Dendritic cell treated with granulocyte-macrophage colony-stimulating factor and Interleukin-4, amounts not matched to agents 40 ng/mL and 50 ng/mL, for 4 days (primary cell): ENCODE data around the gene MICB.
"Not testable (repeated sequence)": the region's sequence is repeated elsewhere in the genome, so short reads cannot be mapped to it uniquely, and the experiment has no call there.

Experiments
- H3K27ac Mint-ChIP-seq: one replicate; pipeline ENCODE4 v1.8.0; 2022; ENCODE audit warnings: mild to moderate bottlenecking, mixed read lengths
- H3K27me3 Mint-ChIP-seq: one replicate; pipeline ENCODE4 v1.8.0; 2022; ENCODE audit warnings: mild to moderate bottlenecking, mixed read lengths
- H3K36me3 Mint-ChIP-seq: one replicate; pipeline ENCODE4 v1.8.0; 2022; ENCODE audit warnings: low read depth, mixed read lengths
- H3K4me1 Mint-ChIP-seq: one replicate; pipeline ENCODE4 v1.8.0; 2022; ENCODE audit warnings: low read depth, mixed read lengths
- H3K4me3 Mint-ChIP-seq: one replicate; pipeline ENCODE4 v1.8.0; 2022; ENCODE audit warnings: mild to moderate bottlenecking, moderate library complexity, mixed read lengths
- H3K9me3 Mint-ChIP-seq: one replicate; pipeline ENCODE4 v1.8.0; 2022; ENCODE audit warnings: mixed read lengths
- intact Hi-C: fragments of 100-400 bp; cut with micrococcal nuclease; formaldehyde crosslinking; loops from one replicate; pipeline ENCODE4 v1.15.0; 2022

MICB gene

GRCh38 chr6:31509036-31509435, 11.1 kb downstream of the MICB start:
- H3K4me3 Mint-ChIP-seq, H3K9me3 Mint-ChIP-seq, H3K27me3 Mint-ChIP-seq, intact Hi-C loops: not testable (repeated sequence)
- Mint-ChIP-seq H3K4me1 (peaks cover 19% of the 10 kb centered on the region), H3K36me3 (peaks cover 70% of the 10 kb centered on the region), H3K27ac (peak overlapping the region; percentile 17)

- H3K36me3 Mint-ChIP-seq: peaks cover 66% of the 10 kb centered on the region
- no peak overlapping the region for H3K4me3 Mint-ChIP-seq
- intact Hi-C loops: no loop called here
- no peaks in the 10 kb centered on the region for H3K9me3 Mint-ChIP-seq
- peaks cover 15% of the 10 kb centered on the region for H3K4me1 Mint-ChIP-seq
- no peak overlapping the region for H3K27ac Mint-ChIP-seq
- peaks cover 2% of the 10 kb centered on the region for H3K27me3 Mint-ChIP-seq
Measured at GRCh38 chr6:31510007-31510406, 12.1 kb downstream of the MICB start.

- intact Hi-C loops: no loop called here
- Mint-ChIP-seq H3K27me3 (peaks cover 2% of the 10 kb centered on the region), H3K9me3 (no peaks in the 10 kb centered on the region), H3K4me3 (no peak overlapping the region), H3K4me1 (peaks cover 28% of the 10 kb centered on the region), H3K27ac (no peak overlapping the region), H3K36me3 (peaks cover 30% of the 10 kb centered on the region)
Measured at GRCh38 chr6:31513456-31514165, 15.7 kb downstream of the MICB start.

- no peak overlapping the region for H3K27ac Mint-ChIP-seq
- no peak overlapping the region for H3K4me3 Mint-ChIP-seq
- peaks cover 10% of the 10 kb centered on the region for H3K4me1 Mint-ChIP-seq
- no peaks in the 10 kb centered on the region for H3K9me3 Mint-ChIP-seq
- H3K27me3 Mint-ChIP-seq: peaks cover 11% of the 10 kb centered on the region
- no peaks in the 10 kb centered on the region for H3K36me3 Mint-ChIP-seq
- intact Hi-C loops: no loop called here
Measured at GRCh38 chr6:31521835-31522234, 23.9 kb downstream of the MICB start.

GRCh38 chr6:31525553-31525931, 27.6 kb downstream of the MICB start:
- Mint-ChIP-seq H3K4me1 (peaks cover 11% of the 10 kb centered on the region), H3K27ac (no peak overlapping the region), H3K4me3 (no peak overlapping the region), H3K36me3 (peaks cover 22% of the 10 kb centered on the region), H3K9me3 (no peaks in the 10 kb centered on the region), H3K27me3 (peaks cover 5% of the 10 kb centered on the region)
- intact Hi-C loops: no loop called here

- intact Hi-C loops: no loop called here
- H3K4me3 Mint-ChIP-seq: no peak overlapping the region
- peaks cover 27% of the 10 kb centered on the region for H3K36me3 Mint-ChIP-seq
- peaks cover 14% of the 10 kb centered on the region for H3K4me1 Mint-ChIP-seq
- no peaks in the 10 kb centered on the region for H3K9me3 Mint-ChIP-seq
- peaks cover 3% of the 10 kb centered on the region for H3K27me3 Mint-ChIP-seq
- H3K27ac Mint-ChIP-seq: no peak overlapping the region
Measured at GRCh38 chr6:31525932-31526591, 28.1 kb downstream of the MICB start.

- peaks cover 18% of the 10 kb centered on the region for H3K4me1 Mint-ChIP-seq
Measured at GRCh38 chr6:31528307-31528777, 30.4 kb downstream of the MICB start.

GRCh38 chr6:31528821-31529328, 30.9 kb downstream of the MICB start, which contains the start of gene MCCD1:
TSS of gene MCCD1 (plus strand) at chr6:31528962. CDS start at chr6:31529015, 53 bp downstream.
- Mint-ChIP-seq H3K4me3 (no peak within 1 kb of the TSS), H3K9me3 (no peaks in the 10 kb centered on the region), H3K27ac (no peak within 1 kb of the TSS), H3K27me3 (no peaks in the 10 kb centered on the region), H3K36me3 (peaks cover 56% of the 10 kb centered on the region), H3K4me1 (peaks cover 18% of the 10 kb centered on the region)
- intact Hi-C loops: no loop called here

More at GRCh38 chr6:31528307-31528777, 30.4 kb downstream of the MICB start:
- no peaks in the 10 kb centered on the region for H3K9me3 Mint-ChIP-seq
- no peaks in the 10 kb centered on the region for H3K27me3 Mint-ChIP-seq
- peaks cover 50% of the 10 kb centered on the region for H3K36me3 Mint-ChIP-seq
- H3K27ac Mint-ChIP-seq: no peak overlapping the region
- H3K4me3 Mint-ChIP-seq: no peak overlapping the region
- intact Hi-C loops: no loop called here

GRCh38 chr6:31529329-31530150, 31.6 kb downstream of the MICB start:
- peaks cover 62% of the 10 kb centered on the region for H3K36me3 Mint-ChIP-seq
- H3K9me3 Mint-ChIP-seq: no peaks in the 10 kb centered on the region
- H3K4me1 Mint-ChIP-seq: peaks cover 18% of the 10 kb centered on the region
- intact Hi-C loops: no loop called here
- no peak overlapping the region for H3K4me3 Mint-ChIP-seq
- H3K27me3 Mint-ChIP-seq: no peaks in the 10 kb centered on the region
- no peak overlapping the region for H3K27ac Mint-ChIP-seq

- peaks cover 18% of the 10 kb centered on the region for H3K4me1 Mint-ChIP-seq
- intact Hi-C loops: no loop called here
- peaks cover 73% of the 10 kb centered on the region for H3K36me3 Mint-ChIP-seq
- H3K9me3 Mint-ChIP-seq: no peaks in the 10 kb centered on the region
- no peak overlapping the region for H3K27ac Mint-ChIP-seq
- H3K27me3 Mint-ChIP-seq: no peaks in the 10 kb centered on the region
- H3K4me3 Mint-ChIP-seq: no peak overlapping the region
Measured at GRCh38 chr6:31530659-31531058, 32.7 kb downstream of the MICB start.

GRCh38 chr6:31531162-31531561, 33.2 kb downstream of the MICB start:
- H3K36me3 Mint-ChIP-seq: peaks cover 78% of the 10 kb centered on the region

GRCh38 chr6:31531771-31532643, 34.1 kb downstream of the MICB start:
- no peak overlapping the region for H3K4me3 Mint-ChIP-seq
- H3K9me3 Mint-ChIP-seq: no peaks in the 10 kb centered on the region
- H3K27ac Mint-ChIP-seq: no peak overlapping the region
- no peaks in the 10 kb centered on the region for H3K27me3 Mint-ChIP-seq
- intact Hi-C loops: no loop called here
- peaks cover 87% of the 10 kb centered on the region for H3K36me3 Mint-ChIP-seq
- H3K4me1 Mint-ChIP-seq: peaks cover 12% of the 10 kb centered on the region

More at GRCh38 chr6:31531162-31531561, 33.2 kb downstream of the MICB start:
- Mint-ChIP-seq H3K4me3 (no peak overlapping the region), H3K4me1 (peaks cover 14% of the 10 kb centered on the region), H3K27ac (no peak overlapping the region), H3K9me3 (no peaks in the 10 kb centered on the region), H3K27me3 (no peaks in the 10 kb centered on the region)
- intact Hi-C loops: no loop called here
